ENCODE data around the gene UNC5C. TPM values are rescaled to one million over a fixed set of nuclear protein-coding genes. Genes with fewer than 3 reads are reported as not detected.

The UNC5C gene
- total and polyA plus RNA-seq, 4 donors, result 0.27 to 1.2 (median 0.78) TPM

DNA sequence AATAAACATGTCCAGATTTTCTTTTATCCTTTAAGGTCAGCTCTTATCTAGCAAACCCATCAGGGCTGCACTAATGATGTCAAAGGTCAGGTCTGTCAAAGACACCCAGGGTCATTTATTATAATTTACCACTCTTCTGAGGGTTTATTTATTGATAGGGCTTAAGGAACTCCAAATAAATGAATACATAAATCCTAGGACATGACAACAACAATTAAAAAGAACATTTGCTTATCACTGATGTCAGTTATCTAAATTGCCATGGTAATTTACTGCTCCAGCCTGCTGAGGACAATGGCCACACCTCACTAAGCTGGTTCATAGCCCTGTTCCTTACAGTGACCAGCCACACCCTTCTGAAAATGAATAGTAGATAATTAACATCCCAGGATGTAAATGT is 317.1 kb downstream of the UNC5C start:
- no peak overlapping the region for H3K27ac ChIP-seq (ENCODE audit: low read depth in 1 of 2, low read length in 2 of 2)
- TF ChIP-seq, protein P1, sequence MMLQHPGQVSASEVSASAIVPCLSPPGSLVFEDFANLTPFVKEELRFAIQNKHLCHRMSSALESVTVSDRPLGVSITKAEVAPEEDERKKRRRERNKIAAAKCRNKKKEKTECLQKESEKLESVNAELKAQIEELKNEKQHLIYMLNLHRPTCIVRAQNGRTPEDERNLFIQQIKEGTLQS (IDR thresholded peaks at IDR 0.05), result no peak
- TF ChIP-seq GABPA (IDR thresholded peaks at IDR 0.05 in 1 of 2, conservative IDR thresholded peaks at IDR 0.05 in 1 of 2) (no peak), FOXA2 (IDR thresholded peaks at IDR 0.05) (no peak), TAF1 (conservative IDR thresholded peaks at IDR 0.05) (no peak), HNF4A (conservative IDR thresholded peaks at IDR 0.05) (no peak), JUND (IDR thresholded peaks at IDR 0.05) (no peak), HNF4G (IDR thresholded peaks at IDR 0.05) (no peak), YY1 (IDR thresholded peaks at IDR 0.05) (no peak), EGR1 (IDR thresholded peaks at IDR 0.05; ENCODE audit: low read depth in 2 of 2) (no peak), NR2F2 (IDR thresholded peaks at IDR 0.05) (no peak), SP1 (IDR thresholded peaks at IDR 0.05) (no peak)
- TF ChIP-seq, protein P2, sequence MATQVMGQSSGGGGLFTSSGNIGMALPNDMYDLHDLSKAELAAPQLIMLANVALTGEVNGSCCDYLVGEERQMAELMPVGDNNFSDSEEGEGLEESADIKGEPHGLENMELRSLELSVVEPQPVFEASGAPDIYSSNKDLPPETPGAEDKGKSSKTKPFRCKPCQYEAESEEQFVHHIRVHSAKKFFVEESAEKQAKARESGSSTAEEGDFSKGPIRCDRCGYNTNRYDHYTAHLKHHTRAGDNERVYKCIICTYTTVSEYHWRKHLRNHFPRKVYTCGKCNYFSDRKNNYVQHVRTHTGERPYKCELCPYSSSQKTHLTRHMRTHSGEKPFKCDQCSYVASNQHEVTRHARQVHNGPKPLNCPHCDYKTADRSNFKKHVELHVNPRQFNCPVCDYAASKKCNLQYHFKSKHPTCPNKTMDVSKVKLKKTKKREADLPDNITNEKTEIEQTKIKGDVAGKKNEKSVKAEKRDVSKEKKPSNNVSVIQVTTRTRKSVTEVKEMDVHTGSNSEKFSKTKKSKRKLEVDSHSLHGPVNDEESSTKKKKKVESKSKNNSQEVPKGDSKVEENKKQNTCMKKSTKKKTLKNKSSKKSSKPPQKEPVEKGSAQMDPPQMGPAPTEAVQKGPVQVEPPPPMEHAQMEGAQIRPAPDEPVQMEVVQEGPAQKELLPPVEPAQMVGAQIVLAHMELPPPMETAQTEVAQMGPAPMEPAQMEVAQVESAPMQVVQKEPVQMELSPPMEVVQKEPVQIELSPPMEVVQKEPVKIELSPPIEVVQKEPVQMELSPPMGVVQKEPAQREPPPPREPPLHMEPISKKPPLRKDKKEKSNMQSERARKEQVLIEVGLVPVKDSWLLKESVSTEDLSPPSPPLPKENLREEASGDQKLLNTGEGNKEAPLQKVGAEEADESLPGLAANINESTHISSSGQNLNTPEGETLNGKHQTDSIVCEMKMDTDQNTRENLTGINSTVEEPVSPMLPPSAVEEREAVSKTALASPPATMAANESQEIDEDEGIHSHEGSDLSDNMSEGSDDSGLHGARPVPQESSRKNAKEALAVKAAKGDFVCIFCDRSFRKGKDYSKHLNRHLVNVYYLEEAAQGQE (IDR thresholded peaks at IDR 0.05), result no peak
- TF ChIP-seq, protein P3, sequence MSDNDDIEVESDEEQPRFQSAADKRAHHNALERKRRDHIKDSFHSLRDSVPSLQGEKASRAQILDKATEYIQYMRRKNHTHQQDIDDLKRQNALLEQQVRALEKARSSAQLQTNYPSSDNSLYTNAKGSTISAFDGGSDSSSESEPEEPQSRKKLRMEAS (IDR thresholded peaks at IDR 0.05), result no peak
- TF ChIP-seq, protein P4, sequence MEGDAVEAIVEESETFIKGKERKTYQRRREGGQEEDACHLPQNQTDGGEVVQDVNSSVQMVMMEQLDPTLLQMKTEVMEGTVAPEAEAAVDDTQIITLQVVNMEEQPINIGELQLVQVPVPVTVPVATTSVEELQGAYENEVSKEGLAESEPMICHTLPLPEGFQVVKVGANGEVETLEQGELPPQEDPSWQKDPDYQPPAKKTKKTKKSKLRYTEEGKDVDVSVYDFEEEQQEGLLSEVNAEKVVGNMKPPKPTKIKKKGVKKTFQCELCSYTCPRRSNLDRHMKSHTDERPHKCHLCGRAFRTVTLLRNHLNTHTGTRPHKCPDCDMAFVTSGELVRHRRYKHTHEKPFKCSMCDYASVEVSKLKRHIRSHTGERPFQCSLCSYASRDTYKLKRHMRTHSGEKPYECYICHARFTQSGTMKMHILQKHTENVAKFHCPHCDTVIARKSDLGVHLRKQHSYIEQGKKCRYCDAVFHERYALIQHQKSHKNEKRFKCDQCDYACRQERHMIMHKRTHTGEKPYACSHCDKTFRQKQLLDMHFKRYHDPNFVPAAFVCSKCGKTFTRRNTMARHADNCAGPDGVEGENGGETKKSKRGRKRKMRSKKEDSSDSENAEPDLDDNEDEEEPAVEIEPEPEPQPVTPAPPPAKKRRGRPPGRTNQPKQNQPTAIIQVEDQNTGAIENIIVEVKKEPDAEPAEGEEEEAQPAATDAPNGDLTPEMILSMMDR (IDR thresholded peaks at IDR 0.05; ENCODE audit: low read depth, low read length, missing input control), result no peak
- H3K9me3 ChIP-seq (ENCODE audit: control insufficient read depth in 4 of 4, low read length in 3 of 4), result no peaks in the 10 kb centered on the region
- no peak overlapping the region for H3K4me3 ChIP-seq (ENCODE audit: low read depth in 1 of 3, low read length in 3 of 3)
- no peak for DNase-seq (ENCODE audit: low spot score)
- no peaks in the 10 kb centered on the region for H3K27me3 ChIP-seq (ENCODE audit: control insufficient read depth in 4 of 4, insufficient read depth in 4 of 4, low read length in 3 of 4)
- H3K36me3 ChIP-seq (ENCODE audit: control insufficient read depth in 4 of 4, insufficient read depth in 3 of 4, low read depth in 1 of 4, low read length in 3 of 4), result no peaks in the 10 kb centered on the region
- no peaks in the 10 kb centered on the region for H3K4me1 ChIP-seq (ENCODE audit: control insufficient read depth in 4 of 4, insufficient read depth in 4 of 4, low read length in 3 of 4)
- H3K9ac ChIP-seq (ENCODE audit: low read depth in 1 of 2, low read length in 2 of 2), result no peak overlapping the region

DNA sequence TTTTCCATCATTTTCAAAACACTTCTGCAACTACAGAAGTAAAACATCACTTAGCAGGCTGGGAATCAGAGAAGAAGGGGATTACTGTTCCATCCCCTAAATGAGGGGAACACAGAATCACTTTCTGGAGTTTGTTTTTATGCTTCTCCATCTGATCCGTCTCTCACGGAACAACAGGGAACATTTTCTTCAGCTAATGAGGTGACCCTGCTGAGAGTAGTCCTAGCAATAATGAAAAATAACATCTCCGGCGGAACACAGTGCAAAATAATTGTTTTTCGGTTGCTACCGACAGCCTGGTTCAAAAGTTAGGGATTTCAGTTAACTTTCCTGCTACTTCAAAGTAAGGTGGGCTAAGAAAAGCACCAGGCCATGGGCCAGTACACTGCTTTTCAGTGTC is 322.9 kb downstream of the UNC5C start:
- H3K4me3 ChIP-seq (ENCODE audit: low read depth in 1 of 3, low read length in 3 of 3), result no peak overlapping the region
- 91% methylated on average over 6 of the region's 6 CpGs for WGBS
- H3K9ac ChIP-seq (ENCODE audit: low read depth in 1 of 2, low read length in 2 of 2), result no peak overlapping the region
- no peak for DNase-seq (ENCODE audit: low spot score)
- H3K4me1 ChIP-seq (ENCODE audit: control insufficient read depth in 4 of 4, insufficient read depth in 4 of 4, low read length in 3 of 4), result no peaks in the 10 kb centered on the region
- no peak for TF ChIP-seq HNF4G (IDR thresholded peaks at IDR 0.05)
- no peak for TF ChIP-seq JUND (IDR thresholded peaks at IDR 0.05)
- no peak for TF ChIP-seq FOXA1 (IDR thresholded peaks at IDR 0.05)
- TF ChIP-seq, protein P5, sequence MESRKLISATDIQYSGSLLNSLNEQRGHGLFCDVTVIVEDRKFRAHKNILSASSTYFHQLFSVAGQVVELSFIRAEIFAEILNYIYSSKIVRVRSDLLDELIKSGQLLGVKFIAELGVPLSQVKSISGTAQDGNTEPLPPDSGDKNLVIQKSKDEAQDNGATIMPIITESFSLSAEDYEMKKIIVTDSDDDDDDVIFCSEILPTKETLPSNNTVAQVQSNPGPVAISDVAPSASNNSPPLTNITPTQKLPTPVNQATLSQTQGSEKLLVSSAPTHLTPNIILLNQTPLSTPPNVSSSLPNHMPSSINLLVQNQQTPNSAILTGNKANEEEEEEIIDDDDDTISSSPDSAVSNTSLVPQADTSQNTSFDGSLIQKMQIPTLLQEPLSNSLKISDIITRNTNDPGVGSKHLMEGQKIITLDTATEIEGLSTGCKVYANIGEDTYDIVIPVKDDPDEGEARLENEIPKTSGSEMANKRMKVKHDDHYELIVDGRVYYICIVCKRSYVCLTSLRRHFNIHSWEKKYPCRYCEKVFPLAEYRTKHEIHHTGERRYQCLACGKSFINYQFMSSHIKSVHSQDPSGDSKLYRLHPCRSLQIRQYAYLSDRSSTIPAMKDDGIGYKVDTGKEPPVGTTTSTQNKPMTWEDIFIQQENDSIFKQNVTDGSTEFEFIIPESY (IDR thresholded peaks at IDR 0.05), result no peak
- TF ChIP-seq, protein P3 (IDR thresholded peaks at IDR 0.05), result no peak
- no peak for TF ChIP-seq RAD21 (IDR thresholded peaks at IDR 0.05)
- H3K36me3 ChIP-seq (ENCODE audit: control insufficient read depth in 4 of 4, insufficient read depth in 3 of 4, low read depth in 1 of 4, low read length in 3 of 4), result no peaks in the 10 kb centered on the region
- no peak overlapping the region for H3K27ac ChIP-seq (ENCODE audit: low read depth in 1 of 2, low read length in 2 of 2)
- H3K27me3 ChIP-seq (ENCODE audit: control insufficient read depth in 4 of 4, insufficient read depth in 4 of 4, low read length in 3 of 4), result no peaks in the 10 kb centered on the region
- no peaks in the 10 kb centered on the region for H3K9me3 ChIP-seq (ENCODE audit: control insufficient read depth in 4 of 4, low read length in 3 of 4)
